ENCODE measurements around the gene KRTAP4-6. TPM values are rescaled to one million over a fixed set of nuclear protein-coding genes. Genes with fewer than 3 reads are reported as not detected.
"Not testable (repeated sequence)": the region's sequence is repeated elsewhere in the genome, so short reads cannot be mapped to it uniquely, and the experiment has no call there.

KRTAP4-6 gene
- total RNA-seq, 4 donors from 2014 or later = not detected

DNA sequence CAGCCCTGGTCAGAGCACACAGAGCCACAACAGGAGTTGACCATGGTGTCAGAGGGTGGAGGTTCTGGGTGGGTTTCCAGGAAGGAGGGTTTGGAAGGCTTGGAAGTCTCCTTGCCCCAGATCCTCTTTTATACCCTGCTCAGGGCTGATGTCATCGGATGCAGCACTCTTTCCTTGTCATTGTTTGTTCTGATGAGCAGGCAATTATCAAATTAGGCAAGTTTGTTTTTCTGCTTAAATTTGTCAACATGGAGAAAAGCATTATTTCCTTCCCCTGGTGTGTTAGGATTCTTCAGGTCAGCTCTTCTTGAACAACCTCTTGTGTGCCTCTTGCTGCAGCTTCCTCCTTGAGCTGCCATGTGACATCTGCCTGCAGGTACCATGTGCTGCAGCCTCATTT lies 20.3 kb upstream of the KRTAP4-6 start, which contains the start of gene KRTAP4-4:
Gene KRTAP4-4, minus strand, starts transcription at position 101 of the 400 bp plus-strand sequence. Its CDS starts 57 bp downstream, at position 44.
- no peaks in the 10 kb centered on the region for H3K36me3 ChIP-seq
- TF ChIP-seq, protein P1, sequence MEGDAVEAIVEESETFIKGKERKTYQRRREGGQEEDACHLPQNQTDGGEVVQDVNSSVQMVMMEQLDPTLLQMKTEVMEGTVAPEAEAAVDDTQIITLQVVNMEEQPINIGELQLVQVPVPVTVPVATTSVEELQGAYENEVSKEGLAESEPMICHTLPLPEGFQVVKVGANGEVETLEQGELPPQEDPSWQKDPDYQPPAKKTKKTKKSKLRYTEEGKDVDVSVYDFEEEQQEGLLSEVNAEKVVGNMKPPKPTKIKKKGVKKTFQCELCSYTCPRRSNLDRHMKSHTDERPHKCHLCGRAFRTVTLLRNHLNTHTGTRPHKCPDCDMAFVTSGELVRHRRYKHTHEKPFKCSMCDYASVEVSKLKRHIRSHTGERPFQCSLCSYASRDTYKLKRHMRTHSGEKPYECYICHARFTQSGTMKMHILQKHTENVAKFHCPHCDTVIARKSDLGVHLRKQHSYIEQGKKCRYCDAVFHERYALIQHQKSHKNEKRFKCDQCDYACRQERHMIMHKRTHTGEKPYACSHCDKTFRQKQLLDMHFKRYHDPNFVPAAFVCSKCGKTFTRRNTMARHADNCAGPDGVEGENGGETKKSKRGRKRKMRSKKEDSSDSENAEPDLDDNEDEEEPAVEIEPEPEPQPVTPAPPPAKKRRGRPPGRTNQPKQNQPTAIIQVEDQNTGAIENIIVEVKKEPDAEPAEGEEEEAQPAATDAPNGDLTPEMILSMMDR (IDR thresholded peaks at IDR 0.05 in 4 of 5, conservative IDR thresholded peaks at IDR 0.05 in 1 of 5) = no peak
- no peak for TF ChIP-seq POLR2A (IDR thresholded peaks at IDR 0.05)
- intact Hi-C loops (cut with DNase I; ENCODE audit: low total_unique reads) = no loop called here
- in situ Hi-C loops (cut with MboI; ENCODE audit: low sequenced_read_pairs in 4 of 4) = loop anchor here in 1 of 4 donors (25.0 kb wide), 1 partner anchor 102 kb away; the partner anchor contains the start of genes KRTAP9-6 and KRTAP9-9
- H3K4me1 ChIP-seq = no peaks in the 10 kb centered on the region
- DNase-seq (no peak), ATAC-seq (no peak)
- H3K27ac ChIP-seq = no peak within 1 kb of the TSS
- peaks cover 3 to 8% (median 4%) of the 10 kb centered on the region in 3 donors for H3K27me3 ChIP-seq
- H3K9me3 ChIP-seq = no peaks in the 10 kb centered on the region
- H3K4me3 ChIP-seq = no peak within 1 kb of the TSS

DNA sequence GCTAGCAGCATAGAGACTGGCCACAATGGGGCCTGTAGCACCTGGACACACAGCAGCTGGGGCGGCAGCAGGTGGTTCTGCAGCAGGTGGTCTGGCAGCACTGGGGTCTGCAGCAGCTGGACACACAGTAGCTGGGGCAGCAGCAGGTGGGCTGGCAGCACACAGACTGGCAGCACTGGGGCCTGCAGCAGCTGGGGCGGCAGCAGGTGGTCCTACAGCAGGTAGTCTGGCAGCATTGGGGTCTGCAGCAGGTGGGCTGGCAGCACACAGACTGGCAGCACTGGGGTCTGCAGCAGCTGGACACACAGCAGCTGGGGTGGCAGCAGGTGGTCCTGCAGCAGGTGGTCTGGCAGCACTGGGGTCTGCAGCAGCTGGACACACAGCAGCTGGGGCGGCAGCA lies 19.8 kb upstream of the KRTAP4-6 start:
- H3K27me3 ChIP-seq; intact Hi-C loops (cut with DNase I; ENCODE audit: low total_unique reads); ATAC-seq; DNase-seq; H3K9me3 ChIP-seq; H3K4me3 ChIP-seq; H3K27ac ChIP-seq; H3K36me3 ChIP-seq; H3K4me1 ChIP-seq: not testable (repeated sequence)
- in situ Hi-C loops (cut with MboI; ENCODE audit: low sequenced_read_pairs in 4 of 4) = loop anchor here in 1 of 4 donors (25.0 kb wide), 1 partner anchor 102 kb away; the partner anchor contains the start of genes KRTAP9-6 and KRTAP9-9

DNA sequence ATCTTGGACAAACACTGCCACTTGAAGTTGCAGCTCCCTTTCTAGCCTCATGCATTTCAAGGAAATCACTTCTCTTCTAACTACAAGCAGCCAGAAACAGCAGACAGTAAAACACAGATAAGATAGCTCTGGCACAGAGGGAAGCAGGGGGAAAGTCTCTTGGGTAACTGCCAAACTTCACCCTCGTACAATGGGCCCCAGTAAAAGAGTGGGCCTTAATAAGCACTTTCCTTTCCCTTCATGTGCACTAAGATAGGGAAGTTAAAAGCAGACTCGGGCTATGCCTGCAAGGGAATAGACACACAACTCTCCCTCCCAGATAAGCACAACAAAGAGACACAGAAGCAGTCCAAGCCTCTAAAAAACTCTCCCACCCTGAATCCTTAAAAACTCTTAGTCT lies 13.5 kb upstream of the KRTAP4-6 start:
- ATAC-seq (no peak), DNase-seq (no peak)
- in situ Hi-C loops (cut with MboI; ENCODE audit: low sequenced_read_pairs in 4 of 4) (loop anchor here in 1 of 4 donors (25.0 kb wide), 1 partner anchor 108 kb away; the partner anchor contains the start of genes KRTAP9-6 and KRTAP9-9), intact Hi-C loops (cut with DNase I; ENCODE audit: low total_unique reads) (no loop called here)
- no peaks in the 10 kb centered on the region for H3K4me1 ChIP-seq
- no peaks in the 10 kb centered on the region for H3K36me3 ChIP-seq
- no peak overlapping the region for H3K4me3 ChIP-seq
- H3K27me3 ChIP-seq = peaks cover 6 to 8% (median 8%) of the 10 kb centered on the region in 3 donors
- no peaks in the 10 kb centered on the region for H3K9me3 ChIP-seq
- no peak overlapping the region for H3K27ac ChIP-seq
- TF ChIP-seq, protein P1 (IDR thresholded peaks at IDR 0.05 in 4 of 5, conservative IDR thresholded peaks at IDR 0.05 in 1 of 5) = no peak
- TF ChIP-seq POLR2A (IDR thresholded peaks at IDR 0.05) = no peak

DNA sequence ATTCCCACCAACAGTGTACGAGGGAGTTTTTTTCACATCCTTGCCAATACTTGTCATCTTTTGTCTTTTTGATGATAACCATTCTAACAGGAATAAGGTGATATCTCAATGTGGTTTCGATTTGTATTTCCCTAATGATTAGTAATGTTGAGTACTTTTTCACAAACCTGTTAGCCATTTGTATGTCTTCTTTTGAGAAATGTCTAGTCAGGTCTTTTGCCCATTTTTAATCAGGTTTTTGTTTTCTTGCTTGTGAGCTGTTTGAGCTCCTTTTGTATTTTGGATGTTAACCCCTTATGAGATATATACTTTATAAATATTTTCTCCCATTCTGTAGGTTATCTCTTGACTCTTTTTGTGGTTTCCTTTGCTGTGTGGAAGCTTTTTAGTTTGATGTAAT lies 11.2 kb upstream of the KRTAP4-6 start:
- ATAC-seq (no peak), DNase-seq (no peak)
- Histone ChIP-seq H3K4me1 (no peaks in the 10 kb centered on the region), H3K4me3 (no peak overlapping the region), H3K27ac (no peak overlapping the region), H3K36me3 (no peaks in the 10 kb centered on the region), H3K9me3 (no peaks in the 10 kb centered on the region), H3K27me3 (peaks cover 0 to 8% (median 3%) of the 10 kb centered on the region in 3 donors)
- TF ChIP-seq, protein P1 (IDR thresholded peaks at IDR 0.05 in 4 of 5, conservative IDR thresholded peaks at IDR 0.05 in 1 of 5) = no peak
- TF ChIP-seq POLR2A (IDR thresholded peaks at IDR 0.05) = no peak
- in situ Hi-C loops (cut with MboI; ENCODE audit: low sequenced_read_pairs in 4 of 4) = loop anchor here in 1 of 4 donors (25.0 kb wide), 1 partner anchor 111 kb away; the partner anchor contains the start of genes KRTAP9-6 and KRTAP9-9
- intact Hi-C loops (cut with DNase I; ENCODE audit: low total_unique reads) = no loop called here

DNA sequence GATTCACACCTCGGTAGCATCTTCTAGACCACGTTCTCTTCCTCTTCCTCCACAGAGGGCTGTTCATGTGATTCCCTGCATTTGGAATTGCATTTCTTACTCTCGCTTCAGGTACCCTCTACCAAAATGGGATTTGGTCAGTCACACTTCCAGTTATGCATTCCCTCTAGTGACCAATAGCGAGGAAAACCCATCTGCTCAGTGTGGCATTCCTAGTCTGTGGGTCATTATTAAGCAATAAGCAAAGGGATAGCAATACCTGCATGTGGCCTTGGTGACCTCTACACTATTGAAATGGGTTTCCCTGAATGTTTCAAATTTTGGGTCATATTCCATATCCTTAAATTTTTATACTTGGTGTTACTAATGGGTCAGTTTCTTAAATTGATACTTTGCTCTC lies 9.7 kb upstream of the KRTAP4-6 start:
- Histone ChIP-seq H3K27me3 (peaks cover 0 to 4% (median 3%) of the 10 kb centered on the region in 3 donors), H3K4me1 (no peaks in the 10 kb centered on the region), H3K36me3 (no peaks in the 10 kb centered on the region), H3K4me3 (no peak overlapping the region), H3K9me3 (no peaks in the 10 kb centered on the region), H3K27ac (no peak overlapping the region)
- intact Hi-C loops (cut with DNase I; ENCODE audit: low total_unique reads) = no loop called here
- ATAC-seq (no peak), DNase-seq (no peak)
- TF ChIP-seq POLR2A (IDR thresholded peaks at IDR 0.05) = no peak
- TF ChIP-seq, protein P1 (IDR thresholded peaks at IDR 0.05 in 4 of 5, conservative IDR thresholded peaks at IDR 0.05 in 1 of 5) = no peak
- in situ Hi-C loops (cut with MboI; ENCODE audit: low sequenced_read_pairs in 4 of 4) = loop anchor here in 1 of 4 donors (25.0 kb wide), 1 partner anchor 112 kb away; the partner anchor contains the start of genes KRTAP9-6 and KRTAP9-9
